ENCODE results near the gene DYRK1A.

DYRK1A gene

GRCh38 chr21:37385179-37385765 is 18.7 kb downstream of the DYRK1A start:
- no peak for DNase-seq

GRCh38 chr21:37386151-37386550 is 19.6 kb downstream of the DYRK1A start:
- no peak for DNase-seq

- no peak for DNase-seq
These were observed 22.9 kb downstream of the DYRK1A start for GRCh38 chr21:37389456-37389855.

GRCh38 chr21:37391666-37392065 is 25.1 kb downstream of the DYRK1A start:
- no peak for DNase-seq

DNA sequence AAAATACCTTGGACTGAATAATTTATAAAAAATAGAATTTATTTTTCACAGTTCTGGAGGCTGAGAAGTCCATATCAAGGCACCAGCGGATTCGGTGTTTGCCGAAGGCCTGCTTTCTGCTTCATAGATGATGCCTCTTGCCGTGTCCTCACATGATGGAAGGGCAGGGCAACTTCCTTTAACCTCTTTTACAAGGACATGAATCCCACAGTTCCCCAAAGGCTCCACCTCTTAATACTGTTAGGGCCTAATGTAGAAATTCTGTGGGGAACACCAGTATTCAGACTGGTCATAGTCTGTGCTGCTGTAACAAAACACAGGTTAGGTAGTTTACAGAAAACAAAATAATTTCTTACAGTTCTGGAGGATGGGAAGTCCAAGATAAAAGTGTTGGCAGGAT is 25.9 kb downstream of the DYRK1A start:
- no peak for DNase-seq

GRCh38 chr21:37393030-37393429 is 26.5 kb downstream of the DYRK1A start:
- no peak for DNase-seq

DNA sequence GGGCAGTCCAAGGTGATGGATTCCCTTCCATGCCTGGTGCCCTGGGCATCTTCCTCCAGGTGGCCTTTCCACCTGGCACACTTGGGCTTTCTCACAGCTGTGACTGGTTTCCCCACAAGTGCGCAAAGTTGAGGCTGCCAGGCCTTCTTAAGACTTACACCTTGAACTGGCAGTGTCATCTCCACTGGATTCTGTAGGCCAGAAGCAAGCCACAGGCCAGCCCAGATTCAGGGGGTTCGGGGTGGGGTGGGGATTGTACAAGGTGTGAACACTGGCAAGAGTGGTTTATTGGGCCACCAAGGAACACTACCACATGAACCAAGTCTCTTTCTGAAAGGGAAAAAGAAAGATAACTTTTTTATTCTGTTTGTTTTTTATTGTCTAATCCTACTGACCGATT is 27.2 kb downstream of the DYRK1A start:
- no peak for DNase-seq

DNA sequence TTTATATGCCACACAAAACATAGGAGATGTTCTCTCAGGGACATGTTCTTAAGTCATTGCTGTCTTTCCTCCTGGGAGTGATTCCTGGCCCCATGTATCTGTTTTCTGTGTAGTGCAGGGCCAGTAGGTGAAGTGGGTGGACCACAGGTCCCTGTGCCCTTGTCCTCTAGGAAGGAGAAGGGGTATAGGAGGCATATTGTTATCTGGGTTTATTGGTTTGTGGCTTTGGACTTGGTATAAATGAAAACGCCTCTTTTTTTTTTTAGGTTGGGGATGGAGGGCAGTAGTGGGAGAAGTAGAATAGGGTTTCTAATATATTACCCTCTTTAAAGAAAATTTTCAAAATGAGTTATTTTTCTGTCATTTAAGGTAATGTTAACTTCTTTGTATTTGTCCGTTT is 29.4 kb downstream of the DYRK1A start:
- DNase-seq = no peak

- no peak for DNase-seq
These were observed 30.3 kb downstream of the DYRK1A start for GRCh38 chr21:37396855-37397254.

GRCh38 chr21:37398697-37399096 is 32.1 kb downstream of the DYRK1A start:
- DNase-seq = no peak

DNA sequence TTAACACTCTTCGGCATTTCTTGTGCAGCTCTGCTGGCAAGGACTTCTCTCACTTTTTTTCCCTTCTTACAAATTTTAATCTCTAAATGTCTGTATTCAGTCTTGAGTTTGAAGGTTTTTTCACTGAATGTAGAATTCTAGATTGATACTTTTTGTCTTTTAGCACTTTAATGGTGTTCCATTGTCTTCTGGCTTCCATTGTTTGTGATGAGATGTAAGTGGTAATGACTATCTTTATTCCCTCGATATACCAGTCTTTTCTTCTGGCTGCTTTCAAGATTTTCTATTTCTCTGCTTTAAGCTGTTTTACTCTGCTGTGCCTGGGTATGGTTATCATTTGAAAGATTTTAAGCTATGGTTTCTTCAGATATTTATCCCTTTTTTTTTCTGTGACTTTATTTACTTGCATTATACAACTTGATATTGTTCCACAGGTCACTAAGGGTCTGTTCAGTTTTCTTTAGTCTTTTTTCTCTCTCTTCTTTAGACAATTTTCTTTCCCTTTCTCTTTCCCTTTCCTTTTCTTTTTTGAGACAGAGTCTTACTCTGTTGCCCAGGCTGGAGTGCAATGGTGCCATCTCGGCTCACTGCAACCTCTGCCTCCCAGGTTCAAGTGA is 35.8 kb downstream of the DYRK1A start:
- no peak for DNase-seq

GRCh38 chr21:37405629-37406028 is 39.1 kb downstream of the DYRK1A start:
- DNase-seq = no peak

GRCh38 chr21:37407719-37408420 is 41.3 kb downstream of the DYRK1A start:
- no peak for DNase-seq

DNA sequence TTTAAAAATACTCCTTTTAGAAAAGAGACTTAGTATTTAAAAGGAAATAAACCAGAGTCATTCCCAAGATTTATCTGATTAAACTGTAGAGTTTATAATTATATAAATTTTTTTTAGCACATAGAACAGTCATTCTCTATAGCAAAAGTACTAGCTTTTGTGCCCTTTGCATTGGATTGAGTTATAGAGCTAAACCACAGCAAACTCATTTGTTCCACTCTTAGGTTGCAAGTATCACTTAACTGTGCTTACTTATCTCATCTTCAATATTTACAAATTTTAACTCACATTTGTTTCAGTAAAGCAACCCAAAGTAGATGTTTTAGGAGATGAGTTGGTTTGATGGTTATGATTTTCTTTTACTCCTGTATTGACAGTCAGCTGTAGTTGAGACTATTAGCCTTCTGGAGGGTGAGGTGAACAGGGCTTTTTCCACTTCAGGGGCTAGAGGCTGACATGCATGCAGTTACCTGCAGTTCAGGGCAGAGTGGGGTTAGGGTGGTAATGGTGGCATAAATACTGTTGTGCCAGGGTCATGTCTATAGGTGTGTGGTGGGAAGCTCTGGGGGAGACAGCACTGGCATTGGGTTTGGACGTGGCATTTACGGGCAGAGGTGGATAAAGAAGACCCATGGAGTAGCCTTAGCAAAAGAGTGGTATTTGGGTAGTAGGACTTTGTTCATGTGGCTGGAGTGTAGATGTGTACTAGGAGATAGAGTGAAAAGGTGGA is 42.1 kb downstream of the DYRK1A start:
- no peak for DNase-seq

GRCh38 chr21:37410639-37411038 is 44.1 kb downstream of the DYRK1A start:
- DNase-seq = no peak

- no peak for DNase-seq
These were observed 46.2 kb downstream of the DYRK1A start for GRCh38 chr21:37412603-37413360.

DNA sequence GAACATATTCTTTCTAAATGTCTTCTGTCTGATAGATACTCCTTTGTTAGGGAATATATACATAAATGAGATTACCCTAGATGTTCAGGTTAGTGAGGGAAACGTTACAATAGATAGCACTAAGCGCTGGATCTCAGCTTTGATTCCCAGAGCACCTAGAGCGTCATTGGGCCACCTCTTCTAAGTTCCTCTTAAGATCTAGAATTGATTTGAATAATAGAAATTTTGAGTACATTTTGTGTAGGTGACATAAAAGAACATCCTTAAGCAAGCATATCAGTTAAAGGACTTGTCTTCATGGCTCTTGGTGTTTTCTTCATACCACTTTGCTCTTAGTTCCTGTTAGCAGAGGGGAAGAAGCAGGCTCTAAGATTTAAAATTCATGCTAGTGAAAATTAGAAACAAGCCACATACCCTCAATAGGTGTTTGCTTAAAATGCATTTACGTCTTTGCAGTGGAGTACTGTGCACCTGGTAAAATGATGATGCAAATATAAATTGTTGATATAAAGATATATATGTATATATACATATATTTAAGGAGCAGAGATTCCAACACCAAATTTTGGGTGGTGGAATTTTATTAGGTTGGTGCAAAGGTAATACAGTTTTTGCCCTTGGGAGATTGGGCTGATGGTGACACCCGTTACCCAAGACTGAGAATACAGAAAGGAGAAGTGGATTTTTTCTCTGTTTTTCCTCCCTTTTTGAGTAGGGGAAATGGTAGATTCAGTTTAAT is 47.1 kb downstream of the DYRK1A start:
- DNase-seq = no peak

DNA sequence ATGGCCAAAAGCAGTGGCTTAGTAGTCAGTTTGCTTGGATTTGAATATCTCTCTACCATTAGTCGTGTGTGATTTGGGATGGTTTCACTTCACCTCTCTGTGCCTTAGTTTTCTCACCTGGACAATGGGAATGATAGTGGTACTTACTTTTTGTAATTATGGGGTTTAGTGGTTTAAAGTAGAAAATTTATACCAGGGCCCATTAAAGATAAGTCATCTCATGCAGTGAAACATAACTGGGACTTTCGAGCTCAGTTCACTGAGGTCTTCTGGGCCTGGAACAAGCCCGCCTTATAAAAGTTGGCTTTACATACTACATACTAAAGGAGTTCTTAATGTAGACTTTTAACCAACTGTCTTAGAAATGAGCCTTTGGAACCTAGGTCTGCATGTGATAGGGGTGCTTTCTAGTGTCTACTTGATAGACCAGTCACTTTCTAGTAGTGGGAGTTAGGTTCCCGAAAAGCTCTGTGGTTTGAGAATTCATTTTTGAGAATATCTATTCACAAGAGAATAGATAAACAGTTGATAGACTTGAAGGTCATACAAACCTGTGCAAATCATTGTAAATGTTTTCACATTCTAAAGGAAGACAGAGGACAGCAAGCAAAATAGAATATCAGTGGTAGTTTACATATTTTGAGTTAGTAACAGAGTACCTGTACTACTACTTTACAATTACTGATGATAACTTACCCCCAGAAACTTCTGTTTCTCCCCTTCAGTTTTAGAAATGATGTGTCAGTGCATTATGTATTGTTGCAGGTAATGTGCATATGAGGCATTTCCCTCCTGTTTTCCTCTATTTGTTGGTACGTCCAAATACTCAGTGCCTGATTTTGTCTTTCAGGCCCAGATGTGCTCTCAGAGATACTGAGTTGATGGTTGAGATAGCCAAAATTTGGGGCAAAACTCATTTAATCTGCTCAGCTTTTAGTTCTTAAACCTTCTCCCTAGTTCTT is 48.0 kb downstream of the DYRK1A start:
- no peak for DNase-seq

DNA sequence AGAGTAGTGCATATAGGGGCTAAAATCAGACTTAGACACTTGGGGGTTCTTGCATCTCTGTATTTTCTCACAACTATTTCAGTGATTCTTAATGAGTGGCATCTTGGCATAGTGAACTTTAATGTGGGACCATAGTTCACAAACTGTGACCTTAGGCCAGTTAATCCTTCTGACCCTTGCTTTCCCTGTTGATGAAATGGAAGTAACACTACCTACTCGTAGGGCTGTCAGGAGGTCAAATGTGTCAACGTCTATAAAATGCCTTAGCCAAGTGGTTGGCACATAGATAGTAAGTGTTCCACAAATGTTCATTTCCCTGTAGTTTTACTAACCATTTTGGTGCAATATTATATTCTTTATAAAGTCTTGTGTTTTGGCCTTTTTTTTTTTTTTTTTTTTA is 49.4 kb downstream of the DYRK1A start:
- DNase-seq = no peak

GRCh38 chr21:37416914-37417313 is 50.3 kb downstream of the DYRK1A start:
- DNase-seq = no peak
